Caco-2 (cell line): ENCODE results near the gene QPCT. TPM values are rescaled to one million over a fixed set of nuclear protein-coding genes. Genes with fewer than 3 reads are reported as not detected.

ENCODE experiments used
- BruUV-seq: library from RNA; stranded (reverse); fragments of 400-500 nt; replicated peaks from 2 replicates; lab custom pipeline; 2021; lab: Mats Ljungman, UMichigan
- CTCF ChIA-PET: fragments of 300-600 bp; sonication (Branson Sonifier 250); formaldehyde crosslinking; loops from one replicate; lab custom pipeline; 2022; ENCODE audit warnings: antibody characterized with exemption; lab: Charles Lee
- POLR2A ChIA-PET: fragments of 300-600 bp; sonication (Branson Sonifier 250); formaldehyde crosslinking; loops from one replicate; lab custom pipeline; 2022; ENCODE audit warnings: antibody characterized with exemption; lab: Charles Lee
- DNase-seq, 2 experiments: peaks; one replicate each; pipeline versions ENCODE4 v3.0.0 to v3.0.0-alpha.2; 2020 to 2022
- H3K27me3 ChIP-seq: replicated peaks from 2 replicates; pipeline ENCODE4 v1.6.0; 2011; ENCODE audit warnings: low read length; ENCODE audit not compliant: control insufficient read depth, insufficient read depth
- H3K36me3 ChIP-seq: 2 replicates; pipeline ENCODE4 v1.5.1; 2011; ENCODE audit warnings: low read length; ENCODE audit not compliant: control insufficient read depth, insufficient read depth
- H3K4me1 ChIP-seq: fragments of 250-450 bp; sonication (Bioruptor Pico); 2 replicates; pipeline ENCODE4 v1.5.1; 2020; ENCODE audit warnings: mild to moderate bottlenecking
- H3K4me3 ChIP-seq: 2 replicates; pipeline ENCODE4 v1.5.1; 2011; ENCODE audit warnings: low read depth, mild to moderate bottlenecking, control low read depth, low read length
- H3K9me3 ChIP-seq: fragments of 250-450 bp; sonication (Bioruptor Pico); 2 replicates; pipeline ENCODE4 v1.5.1; 2020; ENCODE audit warnings: mild to moderate bottlenecking, moderate library complexity
- H3K27ac Mint-ChIP-seq: one replicate; pipeline ENCODE4 v1.8.0; 2022; ENCODE audit warnings: mixed read lengths; ENCODE audit not compliant: unreplicated experiment
- H3K27me3 Mint-ChIP-seq: one replicate; pipeline ENCODE4 v1.8.0; 2022; ENCODE audit warnings: mixed read lengths; ENCODE audit not compliant: insufficient read depth, unreplicated experiment
- H3K36me3 Mint-ChIP-seq: one replicate; pipeline ENCODE4 v1.8.0; 2022; ENCODE audit warnings: mild to moderate bottlenecking, mixed read lengths; ENCODE audit not compliant: insufficient read depth, unreplicated experiment
- H3K4me1 Mint-ChIP-seq: one replicate; pipeline ENCODE4 v1.8.0; 2022; ENCODE audit warnings: low read depth, mixed read lengths; ENCODE audit not compliant: unreplicated experiment
- H3K4me3 Mint-ChIP-seq: one replicate; pipeline ENCODE4 v1.8.0; 2022; ENCODE audit warnings: mild to moderate bottlenecking, moderate library complexity, mixed read lengths; ENCODE audit not compliant: unreplicated experiment
- H3K9me3 Mint-ChIP-seq: one replicate; pipeline ENCODE4 v1.8.0; 2022; ENCODE audit warnings: mixed read lengths; ENCODE audit not compliant: unreplicated experiment
- CTCF ChIP-seq, 2 experiments: fragments of 200-600 bp in 1 of 2; IDR thresholded peaks; 1 replicate in 1 of 2; 2 replicates in 1 of 2; pipeline versions ENCODE4 v1.5.1 to v1.8.0; 2011 to 2022; ENCODE audit warnings: antibody characterized with exemption in 1 of 2, control low read depth in 1 of 2, inconsistent platforms in 1 of 2, low read depth in 1 of 2, low read length in 1 of 2, mild to moderate bottlenecking in 1 of 2, moderate library complexity in 1 of 2; ENCODE audit not compliant: insufficient read depth in 1 of 2, severe bottlenecking in 1 of 2, unreplicated experiment in 1 of 2
- intact Hi-C: fragments of 100-400 bp; cut with micrococcal nuclease; formaldehyde crosslinking; loops from one replicate; pipeline ENCODE4 v1.10.0; 2022; ENCODE audit not compliant: unreplicated experiment
- total RNA-seq: library from RNA; stranded (reverse); gene quantifications from 2 replicates; pipeline ENCODE4 v1.2.3, GENCODE V29; 2022

The QPCT gene
- total RNA-seq, 1 experiment from 2014 or later, result 4.7 TPM

GRCh38 chr2:37418956-37419355 is 74.5 kb downstream of the QPCT start:
- Histone ChIP-seq H3K9me3 (no peaks in the 10 kb centered on the region), H3K27me3 (no peaks in the 10 kb centered on the region), H3K4me1 (peaks cover 9% of the 10 kb centered on the region; the same call in 1 of the 2 replicates), H3K4me3 (no peak overlapping the region), H3K36me3 (no peaks in the 10 kb centered on the region)
- no peak for TF ChIP-seq CTCF (IDR thresholded peaks at IDR 0.05; ENCODE audit: insufficient read depth in 1 of 2, low read depth in 1 of 2, low read length in 1 of 2, severe bottlenecking in 1 of 2, unreplicated experiment in 1 of 2)
- POLR2A ChIA-PET, result no interaction called here
- CTCF ChIA-PET, result no interaction called here
- H3K27ac Mint-ChIP-seq, result no peak overlapping the region
- no peaks in the 10 kb centered on the region for H3K36me3 Mint-ChIP-seq
- BruUV-seq, result no TSS peak
- no peaks in the 10 kb centered on the region for H3K27me3 Mint-ChIP-seq
- H3K4me1 Mint-ChIP-seq, result peaks cover 17% of the 10 kb centered on the region
- H3K4me3 Mint-ChIP-seq, result no peak overlapping the region
- H3K9me3 Mint-ChIP-seq, result no peaks in the 10 kb centered on the region
- DNase-seq, result no peak
- intact Hi-C loops, result no loop called here

DNA sequence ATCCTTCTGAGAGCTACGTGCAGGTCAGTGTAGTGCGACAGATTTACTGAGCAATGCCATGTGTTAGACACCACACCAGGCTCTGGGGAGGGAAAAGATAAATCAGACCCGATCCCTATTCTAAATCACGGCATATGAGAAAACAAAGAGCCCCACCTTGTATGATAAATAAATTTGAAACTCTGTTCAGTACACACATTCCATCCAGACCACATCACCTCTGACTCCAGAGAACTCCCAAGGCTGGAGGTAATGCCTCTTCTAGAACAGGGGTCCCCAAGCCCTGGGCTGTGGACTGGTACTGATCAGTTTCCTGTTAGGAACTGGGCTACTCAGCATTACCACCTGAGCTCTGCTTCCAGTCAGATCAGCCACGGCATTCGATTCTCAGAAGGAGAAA is 77.3 kb downstream of the QPCT start:
- Histone ChIP-seq H3K4me3 (no peak overlapping the region), H3K4me1 (peaks cover 4% of the 10 kb centered on the region), H3K9me3 (no peaks in the 10 kb centered on the region), H3K36me3 (no peaks in the 10 kb centered on the region), H3K27me3 (no peaks in the 10 kb centered on the region)
- Mint-ChIP-seq H3K27ac (no peak overlapping the region), H3K4me3 (no peak overlapping the region), H3K9me3 (no peaks in the 10 kb centered on the region), H3K36me3 (no peaks in the 10 kb centered on the region), H3K4me1 (peaks cover 6% of the 10 kb centered on the region), H3K27me3 (no peaks in the 10 kb centered on the region)
- BruUV-seq, result no TSS peak
- ChIA-PET POLR2A (no interaction called here), CTCF (no interaction called here)
- intact Hi-C loops, result no loop called here
- no peak for DNase-seq
- TF ChIP-seq CTCF (IDR thresholded peaks at IDR 0.05; ENCODE audit: insufficient read depth in 1 of 2, low read depth in 1 of 2, low read length in 1 of 2, severe bottlenecking in 1 of 2, unreplicated experiment in 1 of 2), result no peak

DNA sequence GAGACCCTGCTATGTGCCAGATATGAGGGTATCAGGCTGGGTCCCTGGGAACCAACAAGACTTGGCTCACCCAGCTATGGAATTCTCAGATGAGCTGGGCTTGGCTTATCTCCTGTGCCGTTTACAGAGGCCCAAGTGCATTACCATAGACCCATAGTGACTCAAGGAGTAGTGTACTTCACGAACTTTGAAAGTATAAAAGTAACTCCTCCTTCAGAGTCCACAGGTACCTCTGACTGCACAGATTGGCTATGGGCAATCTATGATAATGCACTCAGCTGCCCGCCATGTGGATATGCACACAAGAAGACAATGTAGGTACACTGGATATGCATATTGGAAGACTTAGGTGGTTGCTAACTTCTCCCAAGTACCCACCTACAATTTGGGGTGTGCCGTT is 78.4 kb downstream of the QPCT start:
- ChIA-PET POLR2A (interaction anchor here (0.6 kb wide), 1 partner anchor 222 kb away, joined by 3 read pairs; no protein-coding TSS in a partner anchor), CTCF (interaction anchor here (1.0 kb wide), 1 partner anchor 454 kb away, joined by 4 read pairs; no protein-coding TSS in a partner anchor)
- Histone ChIP-seq H3K4me3 (no peak overlapping the region), H3K9me3 (no peaks in the 10 kb centered on the region), H3K4me1 (peaks cover 15% of the 10 kb centered on the region), H3K27me3 (no peaks in the 10 kb centered on the region), H3K36me3 (no peaks in the 10 kb centered on the region)
- Mint-ChIP-seq H3K9me3 (no peaks in the 10 kb centered on the region), H3K27ac (no peak overlapping the region), H3K4me3 (no peak overlapping the region), H3K36me3 (no peaks in the 10 kb centered on the region), H3K27me3 (no peaks in the 10 kb centered on the region), H3K4me1 (peaks cover 10% of the 10 kb centered on the region)
- intact Hi-C loops, result no loop called here
- DNase-seq, result no peak
- TF ChIP-seq CTCF (IDR thresholded peaks at IDR 0.05; ENCODE audit: insufficient read depth in 1 of 2, low read depth in 1 of 2, low read length in 1 of 2, severe bottlenecking in 1 of 2, unreplicated experiment in 1 of 2), result no peak
- BruUV-seq, result no TSS peak

Other genes with a start within 250 kb of the QPCT start
- gene EIF2AK2, start 187.7 kb upstream of the QPCT start, total RNA-seq, result 41.7 and 50.1 TPM in 2 replicates
- not detected in 2 replicates for gene SULT6B1, start 156.0 kb upstream of the QPCT start, total RNA-seq
- gene CEBPZOS, start 148.1 kb upstream of the QPCT start, total RNA-seq, result 55.3 and 56.0 TPM in 2 replicates
- gene CEBPZ, start 113.0 kb upstream of the QPCT start, total RNA-seq, result 93.3 and 95.4 TPM in 2 replicates
- gene NDUFAF7, start 113.0 kb upstream of the QPCT start, total RNA-seq, result 34.3 and 38.0 TPM in 2 replicates
- gene PRKD3, start 19.8 kb upstream of the QPCT start, total RNA-seq, result 40.2 and 41.2 TPM in 2 replicates